ENCODE data around the gene PCDHA3. TPM values are rescaled to one million over a fixed set of nuclear protein-coding genes. Genes with fewer than 3 reads are reported as not detected.
"Not testable (repeated sequence)": the region's sequence is repeated elsewhere in the genome, so short reads cannot be mapped to it uniquely, and the experiment has no call there.

Gene PCDHA3
- total and polyA plus RNA-seq, 2 of the 4 experiments (the other 2 are of a cell fraction) = under 0.01 to 0.03 TPM

DNA sequence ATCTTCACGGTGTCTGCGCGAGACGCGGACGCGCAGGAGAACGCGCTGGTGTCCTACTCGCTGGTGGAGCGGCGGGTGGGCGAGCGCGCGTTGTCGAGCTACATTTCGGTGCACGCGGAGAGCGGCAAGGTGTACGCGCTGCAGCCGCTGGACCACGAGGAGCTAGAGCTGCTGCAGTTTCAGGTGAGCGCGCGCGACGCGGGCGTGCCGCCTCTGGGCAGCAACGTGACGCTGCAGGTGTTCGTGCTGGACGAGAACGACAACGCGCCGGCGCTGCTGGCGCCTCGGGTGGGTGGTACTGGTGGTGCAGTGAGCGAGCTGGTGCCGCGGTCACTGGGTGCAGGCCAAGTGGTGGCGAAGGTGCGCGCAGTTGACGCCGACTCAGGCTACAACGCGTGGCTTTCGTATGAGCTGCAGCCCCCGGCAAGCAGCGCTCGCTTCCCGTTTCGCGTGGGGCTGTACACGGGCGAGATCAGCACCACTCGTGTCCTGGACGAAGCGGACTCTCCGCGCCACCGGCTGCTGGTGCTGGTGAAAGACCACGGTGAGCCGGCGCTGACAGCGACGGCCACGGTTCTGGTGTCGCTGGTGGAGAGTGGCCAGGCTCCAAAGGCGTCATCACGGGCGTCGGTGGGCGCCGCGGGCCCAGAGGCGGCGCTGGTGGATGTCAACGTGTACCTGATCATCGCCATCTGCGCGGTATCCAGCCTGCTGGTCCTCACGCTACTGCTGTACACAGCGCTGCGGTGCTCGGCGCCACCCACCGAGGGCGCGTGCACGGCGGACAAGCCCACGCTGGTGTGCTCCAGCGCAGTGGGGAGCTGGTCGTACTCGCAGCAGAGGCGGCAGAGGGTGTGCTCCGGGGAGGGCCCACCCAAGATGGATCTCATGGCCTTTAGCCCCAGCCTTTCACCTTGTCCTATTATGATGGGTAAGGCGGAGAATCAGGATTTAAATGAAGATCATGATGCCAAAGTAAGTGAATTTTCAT, 28.9 kb downstream of the PCDHA3 start:
- in situ Hi-C loops (cut with MboI; ENCODE audit: low sequenced_read_pairs); H3K36me3 ChIP-seq (ENCODE audit: control insufficient read depth, insufficient read depth, low read length); H4K5ac ChIP-seq (ENCODE audit: low read depth, low read length); H3K4me1 ChIP-seq (ENCODE audit: control insufficient read depth, insufficient read depth, low read length); BruUV-seq (replicated peaks); POLR2A ChIA-PET (ENCODE audit: unreplicated experiment); dilution Hi-C loops (cut with HindIII; ENCODE audit: low sequenced_read_pairs, unreplicated experiment); H4K8ac ChIP-seq (ENCODE audit: low read depth in 2 of 2, low read length in 2 of 2); H2BK15ac ChIP-seq (ENCODE audit: low read depth, low read length); H4K20me1 ChIP-seq (ENCODE audit: insufficient read depth, low read length); DNase-seq; H2BK120ac ChIP-seq (ENCODE audit: low read depth, low read length); intact Hi-C loops (cut with micrococcal nuclease); H2AK9ac ChIP-seq (replicated peaks; ENCODE audit: low read depth, low read length, poor library complexity); H3K27ac ChIP-seq (ENCODE audit: insufficient read depth, low read length); H2BK20ac ChIP-seq (ENCODE audit: low read depth, low read length); H3K18ac ChIP-seq (ENCODE audit: low read depth, low read length); H3K4me3 ChIP-seq (ENCODE audit: insufficient read depth, low read depth, low read length); H2BK5ac ChIP-seq (ENCODE audit: low read depth, low read length, poor library complexity, severe bottlenecking); H3K4ac ChIP-seq (ENCODE audit: low read depth, low read length); H3K23ac ChIP-seq (ENCODE audit: low read depth, low read length); H3K14ac ChIP-seq (replicated peaks; ENCODE audit: low read depth, low read length); H3K27me3 ChIP-seq (ENCODE audit: control insufficient read depth, insufficient read depth, low read length); H3K79me1 ChIP-seq (ENCODE audit: low read depth in 1 of 2, low read length in 2 of 2); H2AFZ ChIP-seq (replicated peaks; ENCODE audit: low read length, poor library complexity); H3K9me3 ChIP-seq (ENCODE audit: control insufficient read depth, insufficient read depth, low read length); ATAC-seq (ENCODE audit: low read depth); H3K9ac ChIP-seq (ENCODE audit: low read depth, low read length); CTCF ChIA-PET; H3K9me1 ChIP-seq (ENCODE audit: insufficient read depth, low read length); H3K4me2 ChIP-seq (ENCODE audit: low read depth, low read length); H2AK5ac ChIP-seq (ENCODE audit: low read depth, low read length); H4K91ac ChIP-seq (ENCODE audit: insufficient read depth, low read depth, low read length); H3K56ac ChIP-seq (ENCODE audit: extremely low read depth, insufficient read depth, low read length): not testable (repeated sequence)
- 46% methylated on average over 49 of the region's 106 CpGs; no CpG with 5 or more reads in 1 of the 2 experiments for WGBS, 2 experiments (ENCODE audit: extremely low coverage in 2 of 2, insufficient read length in 1 of 2)

Measured in IMR-90 (cell line).